ENCODE results near the gene CDC6. TPM values are rescaled to one million over a fixed set of nuclear protein-coding genes. Genes with fewer than 3 reads are reported as not detected.

Gene CDC6
- total RNA-seq, 1 donor from 2014 or later = 1.2 TPM

GRCh38 chr17:40279402-40279801, 8.3 kb upstream of the CDC6 start:
- H3K4me1 ChIP-seq = no peaks in the 10 kb centered on the region
- peaks cover 62 to 69% of the 10 kb centered on the region in 2 donors for H3K36me3 ChIP-seq
- intact Hi-C loops (cut with DNase I) = no loop called here
- peak in 1 of 2 donors; percentile 30 for DNase-seq (ENCODE audit: low spot score in 2 of 2)
- no peaks in the 10 kb centered on the region for H3K9me3 ChIP-seq
- no peak overlapping the region for H3K4me3 ChIP-seq
- no peaks in the 10 kb centered on the region for H3K27me3 ChIP-seq
- no peak overlapping the region for H3K27ac ChIP-seq
- no peak for TF ChIP-seq CTCF (IDR thresholded peaks at IDR 0.05)

- peaks cover 41 to 48% of the 10 kb centered on the region in 2 donors for H3K36me3 ChIP-seq
- intact Hi-C loops (cut with DNase I) = no loop called here
Observed at GRCh38 chr17:40281663-40282062, 6.0 kb upstream of the CDC6 start.

GRCh38 chr17:40283662-40284061, 4.0 kb upstream of the CDC6 start:
- Histone ChIP-seq H3K27me3 (no peaks in the 10 kb centered on the region), H3K9me3 (no peaks in the 10 kb centered on the region), H3K36me3 (peaks cover 21 to 28% of the 10 kb centered on the region in 2 donors), H3K4me3 (no peak overlapping the region), H3K27ac (peak overlapping the region; percentile 65 to 71), H3K4me1 (peaks cover 0 to 8% of the 10 kb centered on the region in 2 donors)
- DNase-seq (ENCODE audit: low spot score in 2 of 2) = no peak
- TF ChIP-seq CTCF (IDR thresholded peaks at IDR 0.05) = no peak
- intact Hi-C loops (cut with DNase I) = no loop called here

More at GRCh38 chr17:40281663-40282062, 6.0 kb upstream of the CDC6 start:
- Histone ChIP-seq H3K4me1 (no peaks in the 10 kb centered on the region), H3K27ac (no peak overlapping the region), H3K4me3 (no peak overlapping the region), H3K27me3 (no peaks in the 10 kb centered on the region), H3K9me3 (no peaks in the 10 kb centered on the region)
- TF ChIP-seq CTCF (IDR thresholded peaks at IDR 0.05) = no peak
- DNase-seq (ENCODE audit: low spot score in 2 of 2) = peak in 1 of 2 donors; percentile 9

GRCh38 chr17:40284085-40284713, 3.5 kb upstream of the CDC6 start:
- intact Hi-C loops (cut with DNase I) = no loop called here
- Histone ChIP-seq H3K27ac (peak overlapping the region; percentile 65 to 71), H3K27me3 (no peaks in the 10 kb centered on the region), H3K36me3 (peaks cover 16 to 23% of the 10 kb centered on the region in 2 donors), H3K4me1 (peaks cover 0 to 8% of the 10 kb centered on the region in 2 donors), H3K9me3 (no peaks in the 10 kb centered on the region), H3K4me3 (no peak overlapping the region)
- peak in 1 of 3 experiments; percentile 10 for TF ChIP-seq CTCF (IDR thresholded peaks at IDR 0.05)
- peak in 1 of 2 donors; percentile 57 for DNase-seq (ENCODE audit: low spot score in 2 of 2)

- Histone ChIP-seq H3K9me3 (no peaks in the 10 kb centered on the region), H3K36me3 (no peaks in the 10 kb centered on the region), H3K27me3 (no peaks in the 10 kb centered on the region), H3K4me3 (no peak overlapping the region), H3K4me1 (peaks cover 0 to 8% of the 10 kb centered on the region in 2 donors), H3K27ac (no peak overlapping the region)
- intact Hi-C loops (cut with DNase I) = loop anchor here (2.0 to 5.0 kb wide), 2 partner anchors 68 to 131 kb away; partner anchors contain the start of genes TOP2A and WIPF2
- TF ChIP-seq CTCF (IDR thresholded peaks at IDR 0.05) = no peak
- DNase-seq (ENCODE audit: low spot score in 2 of 2) = no peak
Observed at GRCh38 chr17:40286473-40286872, 1.2 kb upstream of the CDC6 start.

Measured in ascending aorta (tissue), 2 donors.